WTC11 (cell line): ENCODE results near the gene CLEC2B. TPM values are rescaled to one million over a fixed set of nuclear protein-coding genes. Genes with fewer than 3 reads are reported as not detected.

Source experiments
- ATAC-seq: fragments of 200-7000 bp; cut with Tn5 transposase; 2 replicates; pipeline ENCODE4 v1.10.0; 2021; ENCODE audit warnings: mild to moderate bottlenecking, moderate library complexity
- CTCF ChIA-PET: fragments of 300-600 bp; sonication (Branson Sonifier 250); formaldehyde crosslinking; loops from one replicate; lab custom pipeline; 2021; ENCODE audit warnings: antibody characterized with exemption; lab: Charles Lee
- POLR2A ChIA-PET: fragments of 350-600 bp; sonication (Branson Sonifier 250); formaldehyde crosslinking; loops from one replicate; lab custom pipeline; 2021; ENCODE audit warnings: antibody characterized with exemption; lab: Charles Lee
- DNase-seq: peaks from one replicate; pipeline ENCODE4 v3.0.0; 2021; ENCODE audit warnings: low spot score
- H3K27ac Mint-ChIP-seq: 2 replicates; pipeline ENCODE4 v1.8.0; 2021; ENCODE audit warnings: mixed read lengths
- H3K27me3 Mint-ChIP-seq: 2 replicates; pipeline ENCODE4 v1.8.0; 2021; ENCODE audit warnings: low read depth, mild to moderate bottlenecking, moderate library complexity, mixed read lengths
- H3K36me3 Mint-ChIP-seq: 2 replicates; pipeline ENCODE4 v1.8.0; 2021; ENCODE audit warnings: mixed read lengths
- H3K4me1 Mint-ChIP-seq: 2 replicates; pipeline ENCODE4 v1.8.0; 2022; ENCODE audit warnings: mixed read lengths
- H3K4me3 Mint-ChIP-seq: 2 replicates; pipeline ENCODE4 v1.8.0; 2021; ENCODE audit warnings: mild to moderate bottlenecking, moderate library complexity, mixed read lengths
- H3K9me3 Mint-ChIP-seq: 2 replicates; pipeline ENCODE4 v1.8.0; 2021; ENCODE audit warnings: mixed read lengths
- ARID4B ChIP-seq: sonication (generic); formaldehyde crosslinking; IDR thresholded peaks from 2 replicates; pipeline ENCODE4 v1.8.0; 2023; ENCODE audit warnings: missing genetic modification reagents, mild to moderate bottlenecking, borderline replicate concordance
- ATF3 ChIP-seq: sonication (generic); formaldehyde crosslinking; conservative IDR thresholded peaks from 2 replicates; pipeline ENCODE4 v1.8.1; 2022; ENCODE audit warnings: mild to moderate bottlenecking, missing genetic modification reagents
- E2F1 ChIP-seq: sonication (generic); formaldehyde crosslinking; IDR thresholded peaks from 2 replicates; pipeline ENCODE4 v1.8.0; 2022; ENCODE audit warnings: mild to moderate bottlenecking, missing genetic modification reagents
- FOXJ3 ChIP-seq: sonication (generic); formaldehyde crosslinking; IDR thresholded peaks from 2 replicates; pipeline ENCODE4 v1.9.0; 2021; ENCODE audit warnings: missing genetic modification reagents, mild to moderate bottlenecking, borderline replicate concordance
- FOXK1 ChIP-seq: sonication (generic); formaldehyde crosslinking; IDR thresholded peaks from 2 replicates; pipeline ENCODE4 v1.8.0; 2022; ENCODE audit warnings: mild to moderate bottlenecking, moderate library complexity, missing genetic modification reagents
- MLX ChIP-seq: sonication (generic); formaldehyde crosslinking; IDR thresholded peaks from 2 replicates; pipeline ENCODE4 v1.8.1; 2023; ENCODE audit warnings: mild to moderate bottlenecking, missing genetic modification reagents, moderate library complexity
- SMAD4 ChIP-seq: sonication (generic); formaldehyde crosslinking; IDR thresholded peaks from 2 replicates; pipeline ENCODE4 v1.8.0; 2022; ENCODE audit warnings: mild to moderate bottlenecking, missing genetic modification reagents
- SOX15 ChIP-seq: fragments of 250-450 bp; sonication (Bioruptor Pico); IDR thresholded peaks from 2 replicates; pipeline ENCODE4 v1.9.0; 2021; ENCODE audit warnings: mild to moderate bottlenecking
- ZBTB43 ChIP-seq: sonication (generic); formaldehyde crosslinking; IDR thresholded peaks from 2 replicates; pipeline ENCODE4 v1.8.1; 2023; ENCODE audit warnings: mild to moderate bottlenecking, missing genetic modification reagents
- ZNF532 ChIP-seq: fragments of 250-450 bp; sonication (Bioruptor Pico); IDR thresholded peaks from 2 replicates; pipeline ENCODE4 v1.9.0; 2021; ENCODE audit warnings: mild to moderate bottlenecking, borderline replicate concordance
- total RNA-seq: library from RNA; stranded (reverse); gene quantifications from 3 replicates; pipeline ENCODE4 v1.2.3, GENCODE V29; 2021

The CLEC2B gene
- total RNA-seq, 1 experiment from 2014 or later: 0.20 TPM

- CTCF ChIA-PET: no interaction called here
- H3K9me3 Mint-ChIP-seq: no peaks in the 10 kb centered on the region
These were observed 48.7 kb downstream of the CLEC2B start for GRCh38 chr12:9820281-9820930.

More at GRCh38 chr12:9820281-9820930, 48.7 kb downstream of the CLEC2B start:
- Mint-ChIP-seq H3K27ac (no peak overlapping the region), H3K27me3 (peaks cover 28% of the 10 kb centered on the region), H3K4me3 (no peak overlapping the region), H3K36me3 (no peaks in the 10 kb centered on the region), H3K4me1 (no peaks in the 10 kb centered on the region)
- POLR2A ChIA-PET: no interaction called here
- TF ChIP-seq FOXK1 (CRISPR knock-in tag) (no peak), ARID4B (CRISPR knock-in tag) (no peak), FOXJ3 (CRISPR knock-in tag) (no peak), ZBTB43 (CRISPR knock-in tag) (no peak), SMAD4 (no peak), SOX15 (CRISPR knock-in tag) (no peak), ZNF532 (CRISPR knock-in tag) (no peak), ATF3 (CRISPR knock-in tag) (no peak), MLX (no peak), E2F1 (no peak)
- no peak for ATAC-seq
- DNase-seq: no peak
